Activated CD8-positive, alpha-beta memory T cell treated with anti-CD3 and anti-CD28 coated beads, Interleukin-2, amount 10 ng/mL, durations not matched to agents 7 days and 5 days (primary cell): ENCODE results near the gene TMEM161A. TPM values are rescaled to one million over a fixed set of nuclear protein-coding genes. Genes with fewer than 3 reads are reported as not detected.

ENCODE experiments used
- ATAC-seq: fragments of 150-1000 bp; cut with Tn5 transposase; one replicate; pipeline ENCODE4 v1.10.0; 2021; ENCODE audit warnings: moderate library complexity
- CTCF ChIA-PET: fragments of 350-600 bp; sonication (Branson Sonifier 250); formaldehyde crosslinking; loops from one replicate; lab custom pipeline; 2021; ENCODE audit warnings: antibody characterized with exemption; lab: Charles Lee
- DNase-seq: peaks from one replicate; pipeline ENCODE4 v3.0.0-alpha.2; 2020
- H3K27ac Mint-ChIP-seq: one replicate; pipeline ENCODE4 v1.8.0; 2021; ENCODE audit warnings: mild to moderate bottlenecking, mixed read lengths
- H3K27me3 Mint-ChIP-seq: one replicate; pipeline ENCODE4 v1.8.0; 2021; ENCODE audit warnings: mixed read lengths
- H3K36me3 Mint-ChIP-seq: one replicate; pipeline ENCODE4 v1.8.0; 2021; ENCODE audit warnings: mild to moderate bottlenecking, mixed read lengths
- H3K4me1 Mint-ChIP-seq: one replicate; pipeline ENCODE4 v1.8.0; 2021; ENCODE audit warnings: mixed read lengths
- H3K4me3 Mint-ChIP-seq: one replicate; pipeline ENCODE4 v1.8.0; 2021; ENCODE audit warnings: mild to moderate bottlenecking, moderate library complexity, mixed read lengths
- H3K9me3 Mint-ChIP-seq: one replicate; pipeline ENCODE4 v1.8.0; 2022; ENCODE audit warnings: low read depth, mixed read lengths
- total RNA-seq, 2 experiments: library from RNA; stranded (reverse); gene quantifications; one replicate each; pipeline ENCODE4 v1.2.3, GENCODE V29; 2021

The TMEM161A gene
- total RNA-seq, 2 experiments from 2014 or later: 22.0 to 25.1 TPM

DNA sequence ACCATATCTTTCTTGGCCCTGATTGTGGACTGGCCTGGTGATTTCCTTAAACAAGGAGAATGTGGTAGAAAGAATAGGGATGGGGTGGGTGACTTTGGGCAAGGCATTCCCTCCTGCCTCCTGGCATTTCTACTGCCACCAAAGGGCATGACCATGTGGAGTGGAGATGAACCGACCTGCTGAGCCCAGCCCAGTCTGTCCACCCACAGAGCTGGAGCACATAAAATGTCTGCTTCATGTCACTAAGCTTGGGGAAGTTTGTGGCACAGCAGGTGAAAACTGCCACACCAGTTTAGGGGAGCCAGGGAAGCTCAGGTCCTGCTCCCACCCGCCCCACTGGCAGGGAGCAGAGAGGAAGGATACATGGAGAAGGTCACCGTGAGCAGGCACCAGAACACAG lies 6.3 kb downstream of the TMEM161A start:
- ATAC-seq (no peak), DNase-seq (no peak)
- CTCF ChIA-PET: no interaction called here
- H3K27me3 Mint-ChIP-seq: no peaks in the 10 kb centered on the region
- peaks cover 32% of the 10 kb centered on the region for H3K36me3 Mint-ChIP-seq
- no peak overlapping the region for H3K27ac Mint-ChIP-seq
- H3K9me3 Mint-ChIP-seq: peaks cover 7% of the 10 kb centered on the region
- no peak overlapping the region for H3K4me3 Mint-ChIP-seq
- H3K4me1 Mint-ChIP-seq: peaks cover 3% of the 10 kb centered on the region

DNA sequence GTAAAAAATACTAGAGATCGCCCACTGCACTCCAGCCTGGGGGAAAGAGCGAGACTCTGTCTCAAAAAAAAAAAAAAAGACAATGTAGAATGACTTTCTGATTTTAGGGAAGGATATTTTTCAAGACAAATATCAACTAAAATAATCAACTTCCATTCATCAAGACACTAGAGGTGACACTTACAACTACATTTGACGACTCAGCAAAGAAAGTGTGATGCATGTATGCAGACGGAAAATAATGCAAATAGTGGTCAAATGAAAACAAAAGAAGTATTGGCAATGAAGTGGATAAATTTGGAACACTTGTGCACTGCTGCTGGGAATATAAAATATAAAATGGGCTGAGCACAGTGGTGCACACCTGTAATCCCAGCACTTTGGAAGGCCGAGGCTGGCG lies 12.2 kb downstream of the TMEM161A start:
- no peak for ATAC-seq

DNA sequence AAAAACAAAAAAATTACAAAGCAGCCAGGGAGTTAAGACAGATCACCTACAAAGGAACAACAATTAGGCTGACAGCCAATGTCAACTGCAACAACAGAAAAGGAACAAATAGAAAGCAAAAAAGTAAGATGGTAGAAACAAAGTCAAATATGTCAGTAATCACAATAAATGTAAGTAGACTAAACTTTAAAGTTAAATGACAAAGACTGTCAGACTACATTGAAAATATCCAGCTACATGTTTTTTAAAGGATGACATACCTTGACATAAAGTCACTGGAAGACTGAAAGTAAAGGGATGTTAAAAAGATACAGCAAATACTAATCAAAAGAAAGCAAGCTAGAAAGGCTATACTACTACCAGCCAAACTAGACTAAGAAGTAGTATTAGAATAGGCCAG lies 14.9 kb downstream of the TMEM161A start:
- Mint-ChIP-seq H3K9me3 (peaks cover 7% of the 10 kb centered on the region), H3K27me3 (no peaks in the 10 kb centered on the region), H3K27ac (no peak overlapping the region), H3K4me3 (no peak overlapping the region), H3K36me3 (peaks cover 23% of the 10 kb centered on the region), H3K4me1 (no peaks in the 10 kb centered on the region)
- CTCF ChIA-PET: no interaction called here
- no peak for DNase-seq
- no peak for ATAC-seq

More for the DNA sequence above, 12.2 kb downstream of the TMEM161A start:
- H3K9me3 Mint-ChIP-seq: peaks cover 7% of the 10 kb centered on the region
- no peak for DNase-seq
- CTCF ChIA-PET: no interaction called here
- H3K36me3 Mint-ChIP-seq: peaks cover 34% of the 10 kb centered on the region
- H3K4me1 Mint-ChIP-seq: no peaks in the 10 kb centered on the region
- no peaks in the 10 kb centered on the region for H3K27me3 Mint-ChIP-seq
- no peak overlapping the region for H3K27ac Mint-ChIP-seq
- no peak overlapping the region for H3K4me3 Mint-ChIP-seq

DNA sequence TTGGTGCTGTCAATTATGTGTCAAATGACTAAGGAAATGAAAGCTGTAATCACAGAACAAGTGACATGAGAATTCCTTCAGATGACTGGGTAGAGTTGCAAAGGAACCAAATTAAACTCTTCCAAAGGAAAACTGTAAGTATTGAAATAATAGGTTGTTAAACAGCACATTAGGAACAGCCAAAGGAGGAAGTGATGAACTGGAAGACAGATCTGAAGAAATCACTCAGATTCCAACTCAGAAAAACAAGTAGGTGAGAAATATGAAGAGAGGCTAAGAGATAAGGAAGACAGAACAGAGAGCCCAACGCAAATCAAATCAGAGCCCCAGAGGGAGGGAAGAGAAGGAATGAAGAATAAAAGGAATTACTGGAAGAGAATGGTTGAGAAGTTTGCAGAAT lies 15.4 kb downstream of the TMEM161A start:
- H3K27ac Mint-ChIP-seq: no peak overlapping the region
- peaks cover 6% of the 10 kb centered on the region for H3K9me3 Mint-ChIP-seq
- H3K27me3 Mint-ChIP-seq: no peaks in the 10 kb centered on the region
- H3K4me1 Mint-ChIP-seq: no peaks in the 10 kb centered on the region
- no peak overlapping the region for H3K4me3 Mint-ChIP-seq
- peaks cover 22% of the 10 kb centered on the region for H3K36me3 Mint-ChIP-seq
- CTCF ChIA-PET: no interaction called here
- no peak for DNase-seq
- ATAC-seq: no peak

DNA sequence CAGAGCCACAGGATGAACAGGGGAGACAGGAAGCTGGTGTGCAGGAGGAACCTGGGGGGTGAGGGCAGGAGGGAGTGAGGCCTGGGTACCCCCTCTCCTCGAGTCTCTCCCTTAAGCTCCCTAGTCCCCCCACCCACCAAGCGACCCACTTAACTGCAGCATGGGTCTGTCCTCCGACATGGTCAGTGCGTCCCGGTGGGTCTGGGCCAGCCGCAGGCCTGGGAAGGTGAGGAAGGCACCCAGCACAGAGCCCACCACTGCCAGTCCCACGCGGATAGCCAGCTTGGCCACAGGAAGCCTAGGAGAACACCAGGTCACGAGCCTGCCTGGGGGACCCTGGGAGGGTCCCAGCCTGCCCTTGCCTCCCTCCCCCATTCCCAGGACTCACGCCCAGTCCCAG lies 16.9 kb downstream of the TMEM161A start:
- DNase-seq (no peak), ATAC-seq (no peak)
- Mint-ChIP-seq H3K27me3 (no peaks in the 10 kb centered on the region), H3K27ac (no peak overlapping the region), H3K9me3 (peaks cover 5% of the 10 kb centered on the region), H3K36me3 (peaks cover 19% of the 10 kb centered on the region), H3K4me1 (no peaks in the 10 kb centered on the region), H3K4me3 (no peak overlapping the region)
- CTCF ChIA-PET: no interaction called here

DNA sequence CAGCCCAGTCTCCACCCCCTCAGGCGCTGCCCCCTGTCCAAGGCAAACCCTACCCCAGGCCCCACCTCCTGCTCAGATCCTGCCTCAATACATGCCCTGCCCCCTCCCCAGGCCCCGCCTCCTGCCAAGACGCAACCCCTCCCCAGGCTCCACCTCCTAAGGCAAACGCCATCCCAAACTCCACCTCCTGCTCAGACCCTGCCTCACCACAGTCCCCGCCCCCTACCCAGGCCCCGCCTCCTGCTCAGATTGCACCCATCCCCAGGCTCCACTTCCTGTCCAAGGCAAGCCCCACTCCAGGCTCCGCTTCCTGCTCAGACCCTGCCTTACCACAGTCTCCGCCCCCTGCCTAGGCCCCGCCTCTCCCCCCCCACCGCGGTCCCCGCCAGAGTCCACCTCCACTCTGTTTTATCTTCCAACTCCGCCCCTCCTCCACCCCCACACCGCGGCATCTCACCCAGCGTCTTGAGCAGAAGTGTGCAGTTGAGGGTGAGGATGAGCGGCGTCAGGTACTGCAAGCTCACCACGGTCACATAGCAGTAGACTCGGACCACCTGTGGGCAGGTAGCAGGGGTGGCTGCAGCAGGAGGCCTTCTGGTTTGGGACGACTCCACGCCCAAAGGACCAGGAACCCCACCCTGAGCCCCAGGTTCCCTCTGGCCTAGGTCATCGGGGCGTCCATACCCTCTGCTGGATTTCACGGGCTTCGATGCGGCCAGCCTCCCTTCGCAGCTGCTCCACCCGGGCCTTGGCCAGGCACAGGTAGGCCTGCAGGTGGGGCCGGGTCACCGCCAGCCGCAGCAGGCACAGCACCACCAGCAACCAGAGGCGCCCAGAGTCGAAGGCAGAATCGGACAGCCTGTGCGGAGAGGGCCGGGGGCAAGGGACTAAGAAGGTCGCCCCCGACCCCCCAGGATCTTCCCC lies 17.7 kb downstream of the TMEM161A start:
- H3K27ac Mint-ChIP-seq: no peak overlapping the region
- CTCF ChIA-PET: no interaction called here
- peaks cover 16% of the 10 kb centered on the region for H3K36me3 Mint-ChIP-seq
- ATAC-seq: peak; percentile 45
- peaks cover 5% of the 10 kb centered on the region for H3K9me3 Mint-ChIP-seq
- no peaks in the 10 kb centered on the region for H3K27me3 Mint-ChIP-seq
- DNase-seq: peak; percentile 54
- H3K4me3 Mint-ChIP-seq: no peak overlapping the region
- H3K4me1 Mint-ChIP-seq: no peaks in the 10 kb centered on the region

DNA sequence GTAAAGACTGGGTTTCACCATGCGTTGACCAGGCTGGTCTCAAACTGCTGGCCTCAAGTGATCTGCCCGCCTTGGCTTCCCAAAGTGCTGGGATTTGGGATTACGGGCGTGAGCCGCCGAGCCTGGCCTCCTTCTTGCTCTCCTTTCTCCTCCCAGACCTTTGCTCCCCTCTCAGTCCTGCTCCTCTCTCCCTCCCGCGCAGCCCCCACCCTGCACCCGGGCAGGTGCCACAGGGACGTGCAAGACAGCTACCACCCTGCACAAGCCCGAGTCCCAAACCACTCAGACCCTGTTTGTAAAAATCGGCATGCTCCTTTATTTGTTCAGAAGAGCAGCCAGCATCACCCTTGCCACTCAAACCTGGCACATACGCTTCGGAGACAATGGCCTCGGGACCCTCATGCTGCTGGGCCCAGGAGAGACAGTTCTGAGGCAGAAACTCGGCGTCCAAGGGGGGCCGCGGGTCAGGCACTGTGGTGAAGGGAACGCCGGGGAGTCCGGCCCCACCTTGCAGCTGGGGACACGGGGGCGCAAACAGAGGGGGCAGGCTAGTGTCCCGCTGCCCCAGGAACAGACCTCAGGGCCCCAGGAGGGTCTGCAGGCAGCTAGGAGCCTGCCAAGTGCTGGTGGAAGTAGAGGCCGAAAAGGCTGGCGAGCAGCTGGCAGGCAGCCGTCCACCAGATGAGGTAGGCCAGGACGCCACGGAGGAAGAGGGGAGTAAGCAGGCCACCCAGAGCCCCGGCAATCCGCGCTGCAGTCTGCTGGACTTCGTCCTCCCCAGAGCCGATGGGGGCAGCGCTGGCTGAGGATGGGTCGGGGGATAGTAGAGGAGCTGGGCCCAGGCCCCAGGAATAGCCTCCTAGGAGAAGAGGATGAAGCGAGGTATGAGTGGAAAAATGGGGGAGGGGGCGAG lies 18.7 kb downstream of the TMEM161A start:
- Mint-ChIP-seq H3K27ac (no peak overlapping the region), H3K9me3 (peaks cover 5% of the 10 kb centered on the region), H3K4me1 (no peaks in the 10 kb centered on the region), H3K4me3 (no peak overlapping the region), H3K27me3 (no peaks in the 10 kb centered on the region), H3K36me3 (peaks cover 16% of the 10 kb centered on the region)
- DNase-seq (no peak), ATAC-seq (no peak)
- CTCF ChIA-PET: no interaction called here

DNA sequence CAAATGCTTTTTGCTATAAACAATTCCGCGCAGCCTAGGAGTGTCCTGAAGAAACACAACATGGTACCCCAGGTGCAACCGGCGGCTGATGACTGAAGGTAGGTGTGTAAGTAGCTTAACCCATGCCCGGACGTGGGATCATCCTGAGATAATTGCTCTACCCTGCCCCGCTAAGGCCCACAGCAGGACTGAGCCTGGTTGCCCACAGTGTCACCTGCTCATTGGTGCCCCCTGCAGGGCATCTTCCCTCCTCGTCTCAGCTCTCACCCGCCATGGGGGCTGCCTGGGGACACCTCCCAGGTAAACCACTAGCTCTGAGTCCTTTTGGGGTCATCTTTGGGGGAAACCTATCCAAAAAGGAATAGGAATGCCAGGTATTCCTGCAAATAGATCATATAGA lies 22.3 kb downstream of the TMEM161A start:
- no peak overlapping the region for H3K27ac Mint-ChIP-seq
- CTCF ChIA-PET: interaction anchor here (0.5 to 1.8 kb wide), 10 partner anchors 8 to 172 kb away, joined by 3 to 5 read pairs (median 4); no protein-coding TSS in a partner anchor
- peak; percentile 45 for ATAC-seq
- no peak overlapping the region for H3K4me3 Mint-ChIP-seq
- peaks cover 8% of the 10 kb centered on the region for H3K4me1 Mint-ChIP-seq
- no peaks in the 10 kb centered on the region for H3K9me3 Mint-ChIP-seq
- peak; percentile 56 for DNase-seq
- H3K36me3 Mint-ChIP-seq: no peaks in the 10 kb centered on the region
- H3K27me3 Mint-ChIP-seq: no peaks in the 10 kb centered on the region

DNA sequence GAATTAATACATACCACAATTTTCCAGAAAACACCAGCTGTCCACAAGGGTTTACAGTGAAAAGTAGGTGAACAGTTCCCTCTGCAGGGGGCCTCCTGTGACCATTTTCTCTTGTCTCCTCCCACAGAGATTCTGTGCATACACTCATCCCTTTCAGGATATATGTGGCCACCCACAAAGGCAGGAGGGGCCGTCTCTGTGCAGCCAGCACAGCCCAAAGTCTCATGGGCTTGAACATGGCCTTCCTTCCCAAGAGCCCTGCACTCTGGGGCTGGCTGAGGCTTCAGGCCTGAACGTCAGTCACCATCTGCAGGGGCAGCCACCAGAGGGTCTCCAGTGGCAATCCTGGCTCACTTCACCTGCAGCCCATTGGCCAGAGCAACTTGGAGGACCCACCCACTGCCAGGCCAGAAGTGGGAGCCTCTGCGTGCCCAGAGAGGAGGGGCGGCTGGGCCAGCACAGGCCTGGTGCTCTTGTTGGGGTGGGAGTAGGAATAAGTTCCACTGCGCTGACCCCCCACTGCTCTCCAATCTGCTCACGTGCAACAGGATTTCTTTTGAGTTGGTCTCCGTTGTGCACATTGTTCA lies 25.1 kb downstream of the TMEM161A start:
- DNase-seq: peak; percentile 48
- H3K4me1 Mint-ChIP-seq: peaks cover 9% of the 10 kb centered on the region
- CTCF ChIA-PET: no interaction called here
- no peak overlapping the region for H3K27ac Mint-ChIP-seq
- no peaks in the 10 kb centered on the region for H3K9me3 Mint-ChIP-seq
- no peaks in the 10 kb centered on the region for H3K27me3 Mint-ChIP-seq
- no peak overlapping the region for H3K4me3 Mint-ChIP-seq
- peak; percentile 58 for ATAC-seq
- H3K36me3 Mint-ChIP-seq: no peaks in the 10 kb centered on the region

DNA sequence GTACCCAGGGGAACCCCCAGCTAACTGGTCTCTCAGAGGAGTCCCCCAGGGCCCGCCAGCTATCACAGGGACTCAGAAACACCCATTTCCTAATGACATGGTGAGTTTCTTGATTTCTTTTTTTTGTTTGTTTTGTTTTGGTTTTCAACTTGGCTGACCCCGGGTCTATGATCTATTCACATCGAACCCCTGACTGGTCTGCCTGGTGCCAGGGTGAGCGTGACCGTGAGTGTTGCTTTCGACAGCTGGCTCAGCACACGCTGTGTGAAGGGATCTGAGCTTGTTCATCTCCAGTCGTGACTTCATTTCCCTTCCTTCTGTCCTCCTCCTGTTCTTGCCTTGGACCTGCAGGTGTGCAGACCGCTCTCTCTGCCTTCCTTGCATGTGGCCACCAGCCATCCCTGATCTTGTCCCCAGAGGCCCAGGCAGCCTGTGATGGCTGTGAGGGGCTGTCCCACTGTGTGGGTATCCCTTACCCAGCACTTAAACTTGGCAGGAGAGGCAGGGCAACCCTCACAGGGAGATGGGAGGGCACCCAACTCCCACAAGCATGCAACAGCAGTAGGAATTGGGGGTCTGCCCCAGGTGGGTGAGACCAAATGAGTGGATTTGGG lies 26.2 kb downstream of the TMEM161A start:
- Mint-ChIP-seq H3K27me3 (no peaks in the 10 kb centered on the region), H3K4me1 (peaks cover 9% of the 10 kb centered on the region), H3K4me3 (no peak overlapping the region), H3K27ac (no peak overlapping the region), H3K36me3 (no peaks in the 10 kb centered on the region), H3K9me3 (no peaks in the 10 kb centered on the region)
- no peak for DNase-seq
- ATAC-seq: no peak
- CTCF ChIA-PET: no interaction called here

DNA sequence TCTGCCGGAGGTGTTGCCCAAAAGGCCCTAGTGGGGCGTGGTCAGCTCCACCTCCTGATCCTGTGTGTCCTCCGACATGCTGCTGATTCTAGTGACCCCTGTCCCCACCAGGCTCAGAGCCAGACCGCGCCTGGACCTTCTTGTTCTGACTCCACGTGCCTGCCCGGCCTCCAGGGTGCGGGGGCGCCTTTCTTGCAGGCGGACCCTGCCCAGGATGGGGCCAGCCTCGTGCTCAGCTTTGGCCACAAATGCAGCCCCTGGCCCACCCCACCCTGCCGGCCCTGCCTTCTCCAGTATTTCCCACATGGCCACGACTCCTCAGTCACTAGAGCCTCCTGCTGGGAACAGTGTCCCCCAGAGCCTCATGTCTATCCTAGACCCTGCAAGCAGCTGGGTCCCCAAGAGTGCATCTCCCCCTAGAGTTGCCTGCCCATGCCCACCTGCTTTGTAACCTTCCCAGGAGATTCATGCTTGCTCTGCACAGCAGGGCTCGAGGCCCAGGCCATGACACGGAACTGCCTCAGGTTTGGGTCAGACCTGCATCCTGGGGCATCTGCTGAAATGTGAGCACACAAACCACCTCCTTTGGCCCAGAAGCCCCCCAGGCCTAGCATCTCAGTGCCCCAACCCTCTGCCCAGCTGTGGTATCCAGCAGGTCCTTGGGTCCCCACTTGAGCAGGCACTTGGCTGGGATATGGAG lies 27.0 kb downstream of the TMEM161A start:
- Mint-ChIP-seq H3K27ac (no peak overlapping the region), H3K27me3 (no peaks in the 10 kb centered on the region), H3K9me3 (no peaks in the 10 kb centered on the region), H3K4me3 (no peak overlapping the region), H3K4me1 (peaks cover 9% of the 10 kb centered on the region), H3K36me3 (no peaks in the 10 kb centered on the region)
- DNase-seq (no peak), ATAC-seq (no peak)
- CTCF ChIA-PET: no interaction called here

DNA sequence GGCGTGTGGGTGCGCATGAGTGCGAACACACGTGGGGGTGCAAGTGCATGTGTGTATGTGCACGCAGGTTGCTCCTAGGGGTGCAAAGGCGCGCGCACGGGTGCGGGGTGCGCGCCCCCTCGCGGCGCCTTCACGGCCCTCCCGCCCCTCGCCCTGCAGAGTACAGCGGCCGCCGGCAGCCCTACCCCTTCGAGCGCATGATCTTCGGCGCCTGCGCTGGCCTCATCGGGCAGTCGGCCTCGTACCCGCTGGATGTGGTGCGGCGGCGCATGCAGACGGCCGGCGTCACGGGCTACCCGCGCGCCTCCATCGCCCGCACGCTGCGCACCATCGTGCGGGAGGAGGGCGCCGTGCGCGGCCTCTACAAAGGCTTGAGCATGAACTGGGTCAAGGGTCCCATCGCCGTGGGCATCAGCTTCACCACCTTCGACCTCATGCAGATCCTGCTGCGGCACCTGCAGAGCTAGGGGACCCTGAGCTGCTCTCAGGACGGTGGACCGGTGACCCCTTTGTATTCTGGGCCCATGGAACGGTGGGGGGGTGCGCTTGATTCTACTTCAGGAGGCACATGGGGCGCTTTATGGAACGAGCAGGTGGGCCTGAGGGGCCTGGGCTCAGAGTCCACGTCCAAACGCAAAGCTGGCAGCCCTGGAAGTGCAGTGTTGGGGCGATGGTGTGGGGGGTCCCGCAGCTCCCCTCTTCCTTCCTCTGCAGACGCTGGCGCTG lies 27.7 kb downstream of the TMEM161A start:
- H3K36me3 Mint-ChIP-seq: no peaks in the 10 kb centered on the region
- no peaks in the 10 kb centered on the region for H3K27me3 Mint-ChIP-seq
- H3K27ac Mint-ChIP-seq: no peak overlapping the region
- no peak overlapping the region for H3K4me3 Mint-ChIP-seq
- H3K9me3 Mint-ChIP-seq: no peaks in the 10 kb centered on the region
- ATAC-seq (peak; percentile 52), DNase-seq (no peak)
- peaks cover 9% of the 10 kb centered on the region for H3K4me1 Mint-ChIP-seq
- CTCF ChIA-PET: no interaction called here
